ENCODE measurements around the gene PITPNC1.
A peak's percentile ranks its signal among the peaks of the same experiment; 100 is the strongest.
"Not testable (repeated sequence)": the region's sequence is repeated elsewhere in the genome, so short reads cannot be mapped to it uniquely, and the experiment has no call there.

Gene PITPNC1

GRCh38 chr17:67461228-67461780 lies 84.2 kb downstream of the PITPNC1 start:
- no peak for DNase-seq (ENCODE audit: low read depth, low spot score)

DNA sequence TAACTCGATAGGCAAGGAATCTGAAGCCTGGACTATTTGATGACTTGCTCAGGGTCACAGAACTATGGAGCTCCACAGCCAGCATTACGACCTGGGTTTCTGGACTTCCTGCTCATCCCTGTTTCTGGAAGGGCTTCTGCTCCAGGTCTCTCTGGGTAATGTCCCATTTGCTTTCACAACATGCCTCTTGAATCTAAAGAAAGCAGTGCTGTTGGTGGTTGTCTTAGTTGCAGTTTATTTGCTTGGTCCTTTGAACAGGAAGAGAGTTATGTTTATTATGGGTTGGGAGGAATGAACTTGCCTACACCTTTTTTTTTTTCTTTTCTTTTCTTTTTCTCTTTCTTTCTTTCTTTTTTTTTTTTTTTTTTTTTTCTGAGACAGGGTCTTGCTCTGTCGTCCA lies 84.8 kb downstream of the PITPNC1 start:
- no peak for DNase-seq (ENCODE audit: low read depth, low spot score)

DNA sequence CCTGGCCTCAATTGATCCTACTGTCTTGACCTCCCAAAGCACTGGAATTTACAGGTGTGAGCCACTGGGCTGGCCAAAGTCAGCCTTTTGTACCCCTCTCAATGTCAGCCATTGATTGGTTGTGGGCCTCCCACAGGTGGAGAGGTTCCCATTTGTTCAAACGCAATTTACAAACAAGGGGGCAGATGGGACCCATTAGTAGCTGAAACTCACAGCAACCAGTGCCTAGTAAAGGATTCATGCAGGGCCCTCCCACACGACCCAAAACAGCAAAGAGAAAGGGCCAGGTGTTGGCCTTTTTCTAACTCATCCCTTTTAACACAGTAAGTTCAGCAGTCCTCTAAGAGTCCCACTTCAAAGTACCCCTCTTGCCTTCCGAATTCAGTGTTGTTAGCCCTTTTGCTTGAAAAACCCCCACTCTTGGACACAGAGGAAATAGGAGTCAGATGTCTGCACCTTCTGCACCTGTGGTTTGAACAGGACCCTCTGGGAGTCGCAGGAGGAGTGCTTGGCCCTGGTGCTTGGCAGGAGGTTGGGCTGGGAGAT lies 89.2 kb downstream of the PITPNC1 start:
- DNase-seq (ENCODE audit: low read depth, low spot score) = no peak

DNA sequence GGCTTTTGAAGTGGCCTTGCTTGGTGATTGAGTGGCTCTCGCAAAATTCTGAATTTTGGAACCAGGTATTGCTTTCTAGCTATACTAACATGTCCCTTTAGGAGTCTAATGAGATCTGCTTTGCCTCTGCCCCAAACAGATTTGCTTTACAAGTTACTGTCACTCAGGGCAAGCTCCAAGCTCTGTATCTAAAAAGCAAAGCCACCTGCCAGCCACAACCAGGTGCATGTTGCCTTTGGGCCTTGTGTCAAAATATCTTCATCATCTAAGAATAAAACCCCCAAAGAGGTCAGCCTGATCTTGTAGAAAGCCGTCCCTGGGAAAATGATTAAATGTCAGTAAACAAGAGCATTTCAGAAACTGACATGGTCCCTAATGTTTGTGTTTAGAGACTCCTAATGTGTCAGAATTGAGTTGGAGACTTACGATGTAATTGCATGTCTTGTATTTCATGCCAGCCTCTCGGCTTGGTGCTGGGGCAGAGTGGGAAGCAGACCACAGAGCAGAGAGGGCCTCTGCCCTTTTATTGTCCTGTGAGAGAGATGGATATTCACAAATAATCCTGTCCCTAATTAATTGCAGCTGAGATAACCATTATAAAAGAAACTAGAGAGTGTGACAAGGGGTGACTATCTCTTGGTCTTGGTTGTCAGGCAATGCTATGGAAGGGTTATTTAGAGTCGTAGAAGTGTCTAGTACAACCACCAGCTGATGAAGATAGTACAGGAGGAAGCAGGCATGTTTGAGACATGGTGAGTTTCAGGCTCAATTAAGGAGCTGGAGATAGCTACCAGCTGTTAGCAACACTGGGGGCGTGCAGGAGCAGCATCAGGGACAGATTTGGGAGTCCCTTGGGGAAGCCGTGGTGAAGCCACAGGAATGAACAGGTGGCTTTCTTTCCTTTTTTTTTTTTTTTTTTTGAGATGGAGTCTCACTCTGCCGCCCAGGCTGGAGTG lies 90.7 kb downstream of the PITPNC1 start:
- DNase-seq (ENCODE audit: low read depth, low spot score) = no peak

DNA sequence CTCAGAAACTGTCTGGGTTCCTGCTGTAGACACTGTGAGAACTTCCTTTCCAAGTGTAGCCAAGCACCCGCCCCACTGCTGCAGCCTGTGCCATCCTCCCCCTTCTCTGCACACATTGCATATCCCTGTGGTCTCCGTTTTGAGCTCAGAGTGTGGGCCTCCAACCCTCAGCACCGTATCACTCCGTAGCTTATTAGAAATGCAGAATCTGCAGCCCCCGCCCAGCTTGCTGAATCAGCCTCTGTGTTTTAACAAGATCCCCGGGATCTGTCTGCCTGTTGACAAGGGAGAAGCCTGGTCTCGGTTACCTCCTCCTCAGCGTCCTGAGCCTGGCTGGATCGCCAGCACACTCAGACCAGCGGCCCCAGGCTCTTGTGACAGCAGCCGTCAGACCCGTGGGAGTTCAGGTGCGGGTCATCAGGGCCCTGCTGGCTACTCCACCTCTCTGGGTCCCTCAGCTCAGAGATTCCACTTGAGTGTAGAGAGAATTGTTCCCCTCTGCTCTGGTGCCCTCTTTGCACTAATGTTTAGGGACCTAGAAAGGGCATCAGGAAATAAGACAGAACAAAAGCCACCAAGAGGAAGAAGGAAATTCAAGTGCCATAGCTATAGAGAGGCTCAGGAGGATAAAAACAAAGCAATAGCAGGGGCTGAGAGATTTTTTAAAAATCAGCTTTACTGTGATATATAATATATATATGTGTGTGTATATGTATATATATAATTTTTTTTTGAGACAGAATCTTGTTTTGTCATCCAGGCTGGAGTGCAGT lies 92.3 kb downstream of the PITPNC1 start:
- DNase-seq (ENCODE audit: low read depth, low spot score) = peak; percentile 66

DNA sequence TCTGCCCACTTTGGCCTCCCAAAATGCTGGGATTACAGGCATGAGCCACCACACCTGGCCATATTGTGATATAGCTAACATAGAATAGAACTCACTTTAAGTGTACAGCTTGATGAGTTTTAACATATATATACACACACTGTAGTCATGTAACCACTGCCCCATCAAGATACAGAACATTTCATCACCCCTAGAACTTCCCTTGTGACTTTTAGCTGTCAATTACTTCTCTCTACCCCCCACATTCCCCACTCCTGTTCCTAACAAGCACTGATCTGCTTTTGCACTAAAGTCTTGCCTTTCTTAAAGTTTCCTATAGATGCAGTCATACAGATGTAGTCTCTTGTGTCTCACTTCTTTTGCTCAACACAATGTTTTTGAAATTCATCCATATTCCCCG lies 93.1 kb downstream of the PITPNC1 start:
- no peak for DNase-seq (ENCODE audit: low read depth, low spot score)

DNA sequence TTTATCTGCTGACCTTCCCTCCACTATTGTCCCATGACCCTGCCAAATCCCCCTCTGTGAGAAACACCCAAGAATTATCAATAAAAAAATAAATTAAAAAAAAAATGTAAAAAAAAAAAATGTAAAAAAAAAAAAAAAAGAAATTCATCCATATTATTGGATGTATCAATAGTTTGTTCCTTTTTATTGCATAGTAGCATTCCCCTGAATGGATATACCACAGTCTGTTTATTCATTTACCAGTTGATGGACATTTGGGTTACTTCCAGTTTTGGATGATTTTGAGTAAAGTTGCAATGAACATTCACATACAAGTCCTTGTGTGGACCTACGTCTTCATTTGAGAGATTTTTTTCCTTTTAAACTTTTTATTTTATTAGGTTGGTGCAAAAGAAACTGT lies 94.0 kb downstream of the PITPNC1 start:
- no peak for DNase-seq (ENCODE audit: low read depth, low spot score)

- DNase-seq (ENCODE audit: low read depth, low spot score) = not testable (repeated sequence)
Measured at GRCh38 chr17:67472606-67473005, 95.5 kb downstream of the PITPNC1 start.

GRCh38 chr17:67474081-67474661 lies 97.1 kb downstream of the PITPNC1 start:
- peak; percentile 57 for DNase-seq (ENCODE audit: low read depth, low spot score)

GRCh38 chr17:67475161-67475937 lies 98.3 kb downstream of the PITPNC1 start:
- DNase-seq (ENCODE audit: low read depth, low spot score) = peak; percentile 89

GRCh38 chr17:67476787-67477335 lies 99.8 kb downstream of the PITPNC1 start:
- no peak for DNase-seq (ENCODE audit: low read depth, low spot score)

DNA sequence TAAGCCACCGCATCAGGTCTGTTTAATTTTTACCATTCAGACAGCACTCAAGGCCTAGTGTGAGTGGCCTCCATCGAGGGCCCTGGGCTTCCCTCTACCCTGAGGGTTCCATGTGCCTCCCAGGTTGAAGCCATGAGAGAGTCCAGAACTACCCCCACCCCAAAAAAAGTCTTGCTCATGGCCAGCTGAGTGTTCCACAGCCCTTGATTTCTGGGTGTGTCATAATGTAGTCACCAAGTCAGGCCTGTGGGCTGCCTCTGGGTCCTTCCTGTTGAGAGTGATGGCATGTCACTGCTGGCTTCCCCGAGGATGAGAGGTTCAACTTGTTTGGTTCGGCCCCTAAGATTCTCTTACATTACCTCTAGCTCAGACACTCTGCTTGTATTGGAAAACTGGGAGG lies 100.6 kb downstream of the PITPNC1 start:
- DNase-seq (ENCODE audit: low read depth, low spot score) = no peak

DNA sequence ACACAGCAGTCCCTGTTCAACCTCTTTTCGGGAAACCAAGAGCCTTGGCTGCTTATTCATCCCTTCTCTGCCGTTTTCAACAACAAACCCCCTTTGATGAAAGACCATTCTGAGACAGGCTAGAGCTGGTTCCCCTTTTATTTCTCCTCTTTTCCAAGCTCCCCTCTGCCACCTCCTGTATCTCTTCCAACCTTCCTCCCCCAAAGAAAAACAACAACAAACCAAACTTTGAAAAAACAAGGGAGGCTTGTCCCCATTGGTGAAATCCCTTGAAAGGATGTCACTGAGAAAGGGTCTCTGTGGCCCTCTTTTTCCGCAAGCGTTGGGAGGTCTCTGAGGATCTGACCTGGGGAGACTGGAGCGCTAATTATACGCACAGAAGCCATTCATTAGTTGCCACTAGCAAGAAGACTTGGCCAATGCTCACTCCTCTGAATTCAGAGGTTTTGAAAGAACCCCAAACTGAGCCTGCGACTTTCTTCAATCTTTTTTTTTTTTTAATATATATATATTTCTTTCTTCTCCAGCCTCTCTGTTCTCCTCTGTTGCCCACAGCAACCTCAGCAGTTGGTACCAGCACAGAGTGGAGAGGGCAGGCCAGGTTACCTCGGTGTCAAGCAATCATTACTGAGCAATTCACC lies 101.4 kb downstream of the PITPNC1 start:
- DNase-seq (ENCODE audit: low read depth, low spot score) = peak; percentile 16

DNA sequence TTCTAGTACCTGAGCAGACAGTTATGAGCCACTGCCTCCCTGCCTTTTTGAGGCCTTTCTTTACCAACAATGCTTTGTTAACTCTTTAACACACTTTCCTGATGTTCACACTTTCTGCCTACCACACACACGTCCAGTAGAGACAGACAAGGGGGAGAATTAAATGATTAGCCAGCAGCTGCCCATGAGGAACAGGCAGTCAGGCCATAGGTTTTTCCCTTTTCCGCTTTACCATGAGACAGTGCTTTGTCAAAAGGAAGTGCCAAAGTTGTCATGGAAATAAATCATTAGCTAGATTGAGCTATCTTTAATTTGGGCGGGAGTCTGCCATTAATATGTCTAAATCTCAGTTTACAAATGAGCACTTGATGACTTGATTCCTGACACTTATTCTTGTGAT lies 102.1 kb downstream of the PITPNC1 start:
- DNase-seq (ENCODE audit: low read depth, low spot score) = no peak

DNA sequence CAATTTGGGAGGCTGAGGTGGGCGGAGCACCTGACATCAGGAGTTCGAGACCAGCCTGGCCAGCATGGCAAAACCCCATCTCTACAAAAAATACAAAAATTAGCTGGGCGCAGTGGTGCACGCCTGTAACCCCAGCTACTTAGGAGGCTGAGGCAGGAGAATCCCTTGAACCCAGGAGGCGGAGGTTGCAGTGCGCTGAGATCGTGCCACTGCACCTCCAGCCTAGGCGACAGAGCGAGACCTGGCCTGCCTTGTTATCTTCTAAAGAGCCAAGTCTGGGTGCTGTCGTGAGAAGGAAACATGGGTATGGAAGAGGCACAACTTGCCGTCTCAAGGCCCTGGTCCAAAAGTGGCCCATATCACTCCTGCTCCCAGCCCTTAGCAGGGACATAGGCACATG lies 103.9 kb downstream of the PITPNC1 start:
- DNase-seq (ENCODE audit: low read depth, low spot score) = not testable (repeated sequence)

DNA sequence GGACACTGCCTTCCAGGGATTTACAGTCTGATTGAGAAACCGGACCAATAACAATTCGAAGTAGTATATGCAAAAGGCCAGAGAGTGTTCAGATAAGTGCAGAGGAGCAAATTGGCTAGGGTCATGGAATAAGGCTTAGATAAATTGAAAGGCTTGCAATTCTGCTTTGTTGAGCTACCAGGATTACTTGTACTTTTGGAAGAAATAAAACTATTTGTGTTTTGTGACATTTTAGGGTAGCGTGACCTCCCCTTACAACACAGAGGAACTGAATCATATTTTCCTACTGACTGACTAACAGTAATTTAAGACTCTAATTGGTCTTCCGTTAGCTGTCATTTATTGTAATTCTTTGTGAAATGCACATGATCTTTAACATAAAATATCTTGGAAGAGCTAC lies 104.7 kb downstream of the PITPNC1 start:
- DNase-seq (ENCODE audit: low read depth, low spot score) = no peak

GRCh38 chr17:67482764-67483163 lies 105.7 kb downstream of the PITPNC1 start:
- DNase-seq (ENCODE audit: low read depth, low spot score) = no peak

DNA sequence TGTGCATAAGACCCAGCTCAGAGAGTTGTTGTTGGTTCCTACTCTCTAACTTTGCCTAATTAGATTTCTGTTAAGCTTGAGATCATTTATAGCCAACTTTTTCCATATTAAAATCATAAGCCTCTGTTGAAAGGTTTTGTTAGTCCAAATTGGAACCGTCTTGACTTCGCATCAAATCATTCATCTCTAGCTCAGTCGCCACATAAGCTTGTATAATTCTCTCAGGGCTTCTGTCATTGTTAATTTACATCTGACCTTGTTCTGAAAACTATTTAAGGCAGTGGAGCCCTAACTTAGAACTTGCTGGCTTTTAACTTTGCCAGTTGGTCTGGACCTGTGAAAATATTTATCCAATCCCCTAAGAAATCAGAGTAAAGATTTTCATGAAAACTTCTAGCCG lies 107.2 kb downstream of the PITPNC1 start:
- DNase-seq (ENCODE audit: low read depth, low spot score) = no peak

- DNase-seq (ENCODE audit: low read depth, low spot score) = no peak
Measured at GRCh38 chr17:67485666-67486065, 108.6 kb downstream of the PITPNC1 start.

DNA sequence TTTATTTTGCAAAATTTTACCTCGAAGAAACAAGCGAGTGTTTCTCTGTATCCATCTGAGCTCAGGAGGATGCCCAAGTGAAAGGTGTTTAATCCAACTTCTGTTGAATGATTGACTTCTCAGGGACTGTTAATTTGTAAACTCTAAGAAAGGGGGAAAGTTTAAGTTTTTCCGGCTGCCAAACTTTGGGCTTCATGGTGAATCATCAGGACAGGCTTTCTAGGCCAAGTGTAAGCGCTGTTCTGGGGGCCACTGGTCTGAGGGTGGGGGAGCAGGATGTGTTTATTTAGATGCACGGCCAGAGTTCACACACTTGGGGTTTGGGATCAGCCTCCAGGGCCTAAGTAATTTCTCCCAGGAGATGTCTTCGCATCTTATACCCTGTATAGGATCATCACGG lies 110.4 kb downstream of the PITPNC1 start:
- DNase-seq (ENCODE audit: low read depth, low spot score) = no peak

Measured in astrocyte of the hippocampus (primary cell).